Hematopoietic multipotent progenitor cell treated with erythropoietin and hydrocortisone succinate and interleukin-3 and kit ligand, for 4 days (in vitro differentiated cells): Measurements from ENCODE around the gene PCDHGA12.

Source experiments
- DNase-seq: peaks from one replicate; pipeline ENCODE4 v3.0.0-alpha.2; 2015

PCDHGA12 gene

DNA sequence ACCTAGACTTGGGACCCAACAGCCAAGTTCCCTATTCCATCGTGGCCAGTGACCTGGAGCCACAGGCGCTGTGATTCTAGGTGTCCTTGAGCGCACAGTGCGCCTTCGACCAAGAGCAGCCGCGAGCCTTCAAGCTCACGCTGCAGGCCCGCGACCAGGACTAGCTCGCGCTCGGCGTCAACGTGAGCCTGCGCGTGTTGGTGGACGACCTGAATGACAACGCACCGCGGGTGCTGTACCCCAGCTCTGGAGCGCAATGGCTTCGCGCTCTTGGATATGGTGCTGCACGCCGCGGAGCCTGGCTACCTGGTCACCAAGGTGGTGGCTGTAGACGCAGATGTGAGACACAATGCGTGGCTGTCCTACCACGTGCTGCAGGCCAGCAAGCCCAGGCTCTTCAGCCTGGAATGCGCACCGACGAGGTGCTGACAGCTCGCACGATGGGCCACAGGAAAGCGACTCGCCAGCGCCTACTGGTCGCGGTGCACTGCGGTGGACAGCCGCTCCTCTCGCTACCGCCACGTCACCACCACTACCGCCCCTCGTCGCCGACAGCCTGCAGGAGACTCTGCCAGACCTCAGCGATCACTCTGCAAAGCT lies 11.4 kb downstream of the PCDHGA12 start:
- no peak for DNase-seq

DNA sequence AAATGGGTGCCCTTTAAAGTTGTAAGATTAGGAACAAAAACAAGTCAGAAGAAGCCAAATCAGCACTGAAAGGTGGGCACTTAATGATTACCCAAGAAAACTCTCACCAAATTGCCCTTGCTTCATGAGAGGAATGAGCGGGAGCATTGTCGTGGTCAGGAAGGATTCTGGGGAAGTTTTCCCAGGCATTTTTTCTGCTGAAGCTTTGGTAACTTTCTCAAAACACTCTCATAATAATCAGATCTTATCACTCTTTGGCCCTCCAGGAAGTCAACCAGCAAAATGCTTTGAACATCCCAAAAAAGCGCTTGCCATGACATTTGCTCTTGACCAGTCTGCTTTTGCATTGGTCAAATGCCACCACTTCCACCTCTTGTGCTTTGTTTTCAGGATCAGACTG lies 35.0 kb downstream of the PCDHGA12 start:
- no peak for DNase-seq

DNA sequence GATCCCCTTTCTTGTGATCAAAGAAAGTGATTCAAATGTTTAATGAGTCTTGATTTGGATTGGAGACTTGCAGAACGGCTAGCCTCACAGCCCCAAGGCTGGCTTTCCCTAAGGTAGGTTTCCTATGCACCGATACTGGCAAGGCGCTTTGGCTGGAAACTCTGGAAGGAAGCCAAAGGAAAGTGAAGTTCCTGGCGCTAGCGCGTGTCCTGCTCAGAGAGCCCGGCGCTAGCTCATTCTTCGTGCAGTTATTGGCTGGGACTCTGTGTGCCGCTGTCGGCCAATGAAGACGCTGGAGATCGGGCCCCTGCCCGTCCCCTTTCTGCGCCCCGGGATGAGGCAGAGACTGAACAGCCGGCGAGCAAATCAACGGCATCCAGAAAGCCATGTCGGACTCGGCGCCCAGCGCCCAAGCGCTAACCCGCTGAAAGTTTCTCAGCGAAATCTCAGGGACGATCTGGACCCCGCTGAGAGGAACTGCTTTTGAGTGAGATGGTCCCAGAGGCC lies 45.4 kb downstream of the PCDHGA12 start, which contains the start of gene PCDHGC3:
Gene PCDHGC3, plus strand, starts transcription at position 342 of the 507 bp plus-strand sequence. Its CDS starts 151 bp downstream, at position 493.
- DNase-seq = peak; percentile 74

DNA sequence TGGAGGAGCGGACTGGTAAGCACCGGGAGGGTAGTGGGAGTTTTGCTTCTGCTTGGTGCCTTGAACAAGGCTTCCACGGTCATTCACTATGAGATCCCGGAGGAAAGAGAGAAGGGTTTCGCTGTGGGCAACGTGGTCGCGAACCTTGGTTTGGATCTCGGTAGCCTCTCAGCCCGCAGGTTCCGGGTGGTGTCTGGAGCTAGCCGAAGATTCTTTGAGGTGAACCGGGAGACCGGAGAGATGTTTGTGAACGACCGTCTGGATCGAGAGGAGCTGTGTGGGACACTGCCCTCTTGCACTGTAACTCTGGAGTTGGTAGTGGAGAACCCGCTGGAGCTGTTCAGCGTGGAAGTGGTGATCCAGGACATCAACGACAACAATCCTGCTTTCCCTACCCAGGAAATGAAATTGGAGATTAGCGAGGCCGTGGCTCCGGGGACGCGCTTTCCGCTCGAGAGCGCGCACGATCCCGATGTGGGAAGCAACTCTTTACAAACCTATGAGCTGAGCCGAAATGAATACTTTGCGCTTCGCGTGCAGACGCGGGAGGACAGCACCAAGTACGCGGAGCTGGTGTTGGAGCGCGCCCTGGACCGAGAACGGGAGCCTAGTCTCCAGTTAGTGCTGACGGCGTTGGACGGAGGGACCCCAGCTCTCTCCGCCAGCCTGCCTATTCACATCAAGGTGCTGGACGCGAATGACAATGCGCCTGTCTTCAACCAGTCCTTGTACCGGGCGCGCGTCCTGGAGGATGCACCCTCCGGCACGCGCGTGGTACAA lies 46.0 kb downstream of the PCDHGA12 start:
- peak; percentile 41 for DNase-seq

DNA sequence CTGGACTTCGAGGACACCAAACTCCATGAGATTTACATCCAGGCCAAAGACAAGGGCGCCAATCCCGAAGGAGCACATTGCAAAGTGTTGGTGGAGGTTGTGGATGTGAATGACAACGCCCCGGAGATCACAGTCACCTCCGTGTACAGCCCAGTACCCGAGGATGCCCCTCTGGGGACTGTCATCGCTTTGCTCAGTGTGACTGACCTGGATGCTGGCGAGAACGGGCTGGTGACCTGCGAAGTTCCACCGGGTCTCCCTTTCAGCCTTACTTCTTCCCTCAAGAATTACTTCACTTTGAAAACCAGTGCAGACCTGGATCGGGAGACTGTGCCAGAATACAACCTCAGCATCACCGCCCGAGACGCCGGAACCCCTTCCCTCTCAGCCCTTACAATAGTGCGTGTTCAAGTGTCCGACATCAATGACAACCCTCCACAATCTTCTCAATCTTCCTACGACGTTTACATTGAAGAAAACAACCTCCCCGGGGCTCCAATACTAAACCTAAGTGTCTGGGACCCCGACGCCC lies 46.8 kb downstream of the PCDHGA12 start:
- no peak for DNase-seq

DNA sequence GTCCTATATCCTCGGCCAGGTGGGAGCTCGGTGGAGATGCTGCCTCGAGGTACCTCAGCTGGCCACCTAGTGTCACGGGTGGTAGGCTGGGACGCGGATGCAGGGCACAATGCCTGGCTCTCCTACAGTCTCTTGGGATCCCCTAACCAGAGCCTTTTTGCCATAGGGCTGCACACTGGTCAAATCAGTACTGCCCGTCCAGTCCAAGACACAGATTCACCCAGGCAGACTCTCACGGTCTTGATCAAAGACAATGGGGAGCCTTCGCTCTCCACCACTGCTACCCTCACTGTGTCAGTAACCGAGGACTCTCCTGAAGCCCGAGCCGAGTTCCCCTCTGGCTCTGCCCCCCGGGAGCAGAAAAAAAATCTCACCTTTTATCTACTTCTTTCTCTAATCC lies 47.5 kb downstream of the PCDHGA12 start:
- no peak for DNase-seq

DNA sequence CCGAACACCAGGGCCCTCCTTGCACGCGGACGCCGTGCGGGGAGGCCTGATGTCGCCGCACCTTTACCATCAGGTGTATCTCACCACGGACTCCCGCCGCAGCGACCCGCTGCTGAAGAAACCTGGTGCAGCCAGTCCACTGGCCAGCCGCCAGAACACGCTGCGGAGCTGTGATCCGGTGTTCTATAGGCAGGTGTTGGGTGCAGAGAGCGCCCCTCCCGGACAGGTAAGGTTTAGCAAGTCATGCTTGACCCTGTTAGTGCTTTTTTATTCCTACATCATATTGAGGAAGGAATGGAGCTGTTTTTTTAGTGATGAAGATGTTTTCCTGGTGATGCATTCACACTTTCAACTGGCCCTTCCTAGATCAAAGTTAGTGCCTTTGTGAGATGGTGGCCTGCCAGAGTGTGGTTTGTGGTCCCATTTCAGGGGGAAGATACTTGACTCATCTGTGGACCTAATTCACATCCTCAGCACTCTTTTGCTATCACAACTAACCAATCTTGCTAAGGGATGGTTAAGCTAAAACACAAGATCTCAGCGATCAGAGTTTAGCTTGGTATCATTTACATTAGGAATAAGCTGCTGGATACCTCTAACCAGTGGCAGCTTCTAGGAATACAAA lies 48.1 kb downstream of the PCDHGA12 start:
- no peak for DNase-seq

DNA sequence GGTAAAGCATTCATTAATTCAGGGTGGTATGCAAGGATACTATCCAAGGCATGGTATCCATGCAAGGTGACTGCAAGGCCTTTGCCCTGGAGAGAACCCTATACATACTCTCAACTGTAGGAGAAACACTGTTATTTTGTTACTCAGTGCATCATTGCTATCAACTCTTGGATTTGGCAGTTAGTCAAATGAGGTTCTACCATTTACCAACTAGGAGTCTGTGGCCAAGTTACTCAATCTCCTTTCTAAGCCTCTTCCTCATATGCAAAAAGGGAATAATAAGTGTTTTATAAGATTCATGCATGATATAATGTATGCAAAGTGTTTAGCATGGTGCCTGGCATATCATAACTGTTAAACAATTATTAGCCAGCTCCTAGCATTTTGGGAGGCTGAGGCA lies 49.5 kb downstream of the PCDHGA12 start:
- DNase-seq = peak; percentile 53
